ENCODE data around the gene CNDP1. TPM values are rescaled to one million over a fixed set of nuclear protein-coding genes. Genes with fewer than 3 reads are reported as not detected.

Gene CNDP1
- total RNA-seq, 1 donor: not detected

GRCh38 chr18:74597034-74597661, 62.8 kb downstream of the CNDP1 start:
- peak; percentile 86 for DNase-seq (ENCODE audit: low read depth)

DNA sequence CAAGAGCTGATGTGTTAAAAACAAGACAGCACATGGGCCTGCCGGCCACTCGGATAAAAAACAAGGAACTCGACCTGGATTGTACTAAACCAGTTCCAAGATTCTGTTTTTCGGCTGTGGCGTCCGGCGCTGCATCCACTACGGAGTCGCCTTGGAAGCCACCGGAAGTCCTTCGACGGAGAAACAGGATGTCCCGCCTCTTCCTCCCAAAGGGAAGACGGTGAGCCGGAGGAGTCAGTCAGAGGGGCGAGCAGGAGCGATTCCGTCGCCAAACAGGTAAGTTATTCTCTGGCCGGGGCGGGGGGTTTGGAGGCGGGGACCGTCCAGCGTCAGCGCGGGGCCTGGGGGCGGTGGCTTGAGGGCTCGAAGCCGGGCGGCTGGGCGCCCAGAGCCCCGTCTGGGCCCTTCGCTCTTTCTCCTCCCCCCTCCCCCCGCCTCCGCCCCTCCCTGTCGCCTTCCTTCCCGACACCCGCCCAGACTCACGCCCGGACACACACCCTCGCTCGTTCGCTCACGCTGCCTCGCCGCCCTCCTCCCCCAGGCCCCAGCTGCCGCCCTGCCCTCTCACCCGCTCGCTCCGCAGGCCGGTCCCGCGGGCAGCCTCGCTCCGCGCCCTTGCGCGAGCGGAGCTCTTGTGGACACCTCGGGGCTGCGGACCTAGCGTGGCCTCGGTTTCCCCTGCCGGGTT, 63.5 kb downstream of the CNDP1 start, which contains the start of gene ZNF407:
TSS of gene ZNF407 (plus strand) at position 209 of the 688 bp plus-strand sequence. CDS start 33,150 bp downstream, outside the sequence.
- peak within 1 kb of the TSS; percentile 76 for H3K4me3 ChIP-seq (ENCODE audit: low read depth, low read length)
- TF ChIP-seq, protein P1, sequence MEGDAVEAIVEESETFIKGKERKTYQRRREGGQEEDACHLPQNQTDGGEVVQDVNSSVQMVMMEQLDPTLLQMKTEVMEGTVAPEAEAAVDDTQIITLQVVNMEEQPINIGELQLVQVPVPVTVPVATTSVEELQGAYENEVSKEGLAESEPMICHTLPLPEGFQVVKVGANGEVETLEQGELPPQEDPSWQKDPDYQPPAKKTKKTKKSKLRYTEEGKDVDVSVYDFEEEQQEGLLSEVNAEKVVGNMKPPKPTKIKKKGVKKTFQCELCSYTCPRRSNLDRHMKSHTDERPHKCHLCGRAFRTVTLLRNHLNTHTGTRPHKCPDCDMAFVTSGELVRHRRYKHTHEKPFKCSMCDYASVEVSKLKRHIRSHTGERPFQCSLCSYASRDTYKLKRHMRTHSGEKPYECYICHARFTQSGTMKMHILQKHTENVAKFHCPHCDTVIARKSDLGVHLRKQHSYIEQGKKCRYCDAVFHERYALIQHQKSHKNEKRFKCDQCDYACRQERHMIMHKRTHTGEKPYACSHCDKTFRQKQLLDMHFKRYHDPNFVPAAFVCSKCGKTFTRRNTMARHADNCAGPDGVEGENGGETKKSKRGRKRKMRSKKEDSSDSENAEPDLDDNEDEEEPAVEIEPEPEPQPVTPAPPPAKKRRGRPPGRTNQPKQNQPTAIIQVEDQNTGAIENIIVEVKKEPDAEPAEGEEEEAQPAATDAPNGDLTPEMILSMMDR (IDR thresholded peaks at IDR 0.05; ENCODE audit: insufficient read depth, low read depth, low read length): no peak
- peak; percentile 94 for DNase-seq (ENCODE audit: low read depth)

More at GRCh38 chr18:74597034-74597661, 62.8 kb downstream of the CNDP1 start:
- H3K4me3 ChIP-seq (ENCODE audit: low read depth, low read length): peak overlapping the region; percentile 76
- TF ChIP-seq, protein P1 (IDR thresholded peaks at IDR 0.05; ENCODE audit: insufficient read depth, low read depth, low read length): no peak

DNA sequence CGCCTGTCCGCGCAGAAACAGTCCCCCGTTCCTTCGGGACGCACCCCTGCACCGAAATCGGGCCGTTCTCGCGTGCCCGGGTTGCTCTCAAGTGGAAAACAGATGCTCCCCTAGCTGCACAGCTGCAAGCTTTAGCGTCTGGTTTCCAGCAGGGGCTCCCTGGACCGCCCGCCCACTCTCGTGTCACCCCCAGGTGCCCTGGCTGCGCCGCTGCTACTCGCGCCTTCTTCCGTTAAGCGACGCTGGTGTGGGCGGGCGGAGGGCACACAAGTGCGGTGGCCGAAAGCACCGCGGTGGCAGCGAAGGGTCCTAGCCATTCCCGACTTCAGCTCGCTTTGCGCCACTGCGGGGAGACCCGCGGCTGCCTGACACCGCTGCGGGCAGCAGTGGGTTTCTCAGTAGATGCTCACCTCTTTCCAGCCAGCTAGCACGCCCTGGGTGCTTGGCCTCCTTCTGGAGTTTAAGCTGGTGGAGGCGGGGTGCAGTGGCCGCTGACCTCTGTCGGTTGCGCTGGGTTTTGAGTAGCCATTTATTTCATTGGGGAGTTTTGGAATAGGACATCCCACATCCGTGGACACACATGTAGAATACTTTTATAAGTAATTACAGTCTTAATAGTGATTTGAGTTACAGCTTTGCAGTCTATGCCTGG, 64.2 kb downstream of the CNDP1 start:
- TF ChIP-seq, protein P1 (IDR thresholded peaks at IDR 0.05; ENCODE audit: insufficient read depth, low read depth, low read length): peak; percentile 12
- peak overlapping the region; percentile 76 for H3K4me3 ChIP-seq (ENCODE audit: low read depth, low read length)
- DNase-seq (ENCODE audit: low read depth): peak; percentile 49

GRCh38 chr18:74604361-74604760, 70.1 kb downstream of the CNDP1 start:
- H3K4me3 ChIP-seq (ENCODE audit: low read depth, low read length): no peak overlapping the region
- DNase-seq (ENCODE audit: low read depth): no peak

DNA sequence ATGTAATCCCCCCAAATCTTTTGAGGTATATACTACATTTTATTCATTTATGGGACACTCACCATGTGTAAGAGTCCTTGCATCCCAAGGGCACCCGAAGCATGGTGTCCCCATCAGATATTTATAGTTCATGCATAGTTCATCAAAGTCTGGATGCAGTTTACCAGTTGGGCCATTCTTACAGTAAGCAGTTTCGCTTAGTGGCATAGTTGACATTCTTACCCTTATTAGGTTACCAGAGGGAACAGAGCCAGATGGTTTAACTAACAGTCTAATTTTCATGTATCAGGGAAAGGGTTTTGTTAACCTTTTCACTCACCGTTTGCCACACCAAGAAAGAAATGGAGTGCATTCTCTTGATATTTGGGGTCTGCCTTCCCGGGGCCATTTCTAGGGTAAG, 70.5 kb downstream of the CNDP1 start:
- TF ChIP-seq, protein P1 (IDR thresholded peaks at IDR 0.05; ENCODE audit: insufficient read depth, low read depth, low read length): no peak
- H3K4me3 ChIP-seq (ENCODE audit: low read depth, low read length): no peak overlapping the region
- DNase-seq (ENCODE audit: low read depth): peak; percentile 51

More at GRCh38 chr18:74604361-74604760, 70.1 kb downstream of the CNDP1 start:
- TF ChIP-seq, protein P1 (IDR thresholded peaks at IDR 0.05; ENCODE audit: insufficient read depth, low read depth, low read length): peak; percentile 13

- TF ChIP-seq, protein P1 (IDR thresholded peaks at IDR 0.05; ENCODE audit: insufficient read depth, low read depth, low read length): no peak
- no peak overlapping the region for H3K4me3 ChIP-seq (ENCODE audit: low read depth, low read length)
- DNase-seq (ENCODE audit: low read depth): no peak
Measured at GRCh38 chr18:74608681-74609080, 74.4 kb downstream of the CNDP1 start.

Data from fibroblast of villous mesenchyme (primary cell).